H1 (cell line): ENCODE results near the gene BICD1. TPM values are rescaled to one million over a fixed set of nuclear protein-coding genes. Genes with fewer than 3 reads are reported as not detected.
"Not testable (repeated sequence)": the region's sequence is repeated elsewhere in the genome, so short reads cannot be mapped to it uniquely, and the experiment has no call there.

Experiments used
- CTCF ChIA-PET: fragments of 300-600 bp; sonication (Branson Sonifier 250); formaldehyde crosslinking; loops from one replicate; lab custom pipeline; 2021; ENCODE audit not compliant: partially characterized antibody; lab: Charles Lee
- POLR2A ChIA-PET: fragments of 300-600 bp; sonication (Branson Sonifier 250); formaldehyde crosslinking; loops from one replicate; lab custom pipeline; 2021; ENCODE audit warnings: inconsistent platforms; ENCODE audit not compliant: partially characterized antibody; lab: Charles Lee
- DNase-seq, 2 experiments: peaks; one replicate each; pipeline versions ENCODE4 v3.0.0 to v3.0.0-alpha.2; 2010 to 2022; ENCODE audit warnings: low spot score in 2 of 2, low read depth in 1 of 2, mixed read lengths in 1 of 2
- FAIRE-seq: peaks from 2 replicates; lab custom pipeline; 2011; peaks lifted over from hg19 to GRCh38; lab: Jason Lieb, UNC
- H2AFZ ChIP-seq: 2 replicates; pipeline ENCODE4 v1.8.1; 2012; ENCODE audit warnings: low read length, inconsistent platforms
- H2AK5ac ChIP-seq: 2 replicates; pipeline ENCODE4 v1.6.1; 2013; ENCODE audit warnings: low read depth, low read length
- H2BK120ac ChIP-seq: replicated peaks from 2 replicates; pipeline ENCODE3; 2013; ENCODE audit warnings: low read depth, low read length, inconsistent platforms
- H2BK12ac ChIP-seq: 2 replicates; pipeline ENCODE4 v1.6.1; 2013; ENCODE audit warnings: low read depth, low read length
- H2BK15ac ChIP-seq: 2 replicates; pipeline ENCODE4 v1.6.1; 2013; ENCODE audit warnings: low read length
- H2BK20ac ChIP-seq: 2 replicates; pipeline ENCODE4 v1.6.1; 2013; ENCODE audit warnings: low read length
- H2BK5ac ChIP-seq: 2 replicates; pipeline ENCODE4 v1.6.1; 2013; ENCODE audit warnings: low read depth, low read length
- H3K14ac ChIP-seq: 2 replicates; pipeline ENCODE4 v1.6.1; 2013; ENCODE audit warnings: inconsistent platforms; ENCODE audit not compliant: insufficient read length
- H3K18ac ChIP-seq: 2 replicates; pipeline ENCODE4 v1.6.1; 2013; ENCODE audit warnings: low read length; ENCODE audit errors: extremely low read depth
- H3K23ac ChIP-seq: 2 replicates; pipeline ENCODE4 v1.6.1; 2013; ENCODE audit warnings: inconsistent platforms; ENCODE audit not compliant: insufficient read length
- H3K23me2 ChIP-seq: 2 replicates; pipeline ENCODE4 v1.6.1; 2013; ENCODE audit warnings: low read depth, low read length
- H3K27ac ChIP-seq: 2 replicates; pipeline ENCODE4 v1.6.1; 2011; ENCODE audit warnings: low read depth, low read length, inconsistent platforms
- H3K27me3 ChIP-seq, 4 experiments: replicated peaks in 1 of 4; 1 replicate in 1 of 4; 2 replicates in 3 of 4; pipeline versions ENCODE4 v1.6.1 to v1.8.1; 2011 to 2013; ENCODE audit warnings: low read length in 3 of 4, mild to moderate bottlenecking in 3 of 4, inconsistent platforms in 2 of 4, mixed read lengths in 2 of 4, moderate library complexity in 1 of 4; ENCODE audit not compliant: control insufficient read depth in 3 of 4, insufficient read depth in 3 of 4; ENCODE audit errors: extremely low read depth in 1 of 4
- H3K36me3 ChIP-seq, 4 experiments: 2 replicates each; pipeline versions ENCODE4 v1.6.1 to v1.8.1; 2011 to 2013; ENCODE audit warnings: mild to moderate bottlenecking in 4 of 4, low read length in 3 of 4, moderate library complexity in 2 of 4, control low read depth in 1 of 4, inconsistent platforms in 1 of 4; ENCODE audit not compliant: insufficient read depth in 4 of 4, control insufficient read depth in 2 of 4
- H3K4ac ChIP-seq: replicated peaks from 2 replicates; pipeline ENCODE3; 2013; ENCODE audit warnings: low read length, low read depth, mixed read lengths, inconsistent platforms; ENCODE audit not compliant: insufficient read length
- H3K4me1 ChIP-seq, 4 experiments: replicated peaks in 1 of 4; 1 replicate in 1 of 4; 2 replicates in 3 of 4; pipeline versions ENCODE4 v1.6.1 to v1.8.1; 2011 to 2013; ENCODE audit warnings: low read length in 3 of 4, inconsistent platforms in 2 of 4, mixed read lengths in 1 of 4; ENCODE audit not compliant: insufficient read depth in 4 of 4, control insufficient read depth in 3 of 4
- H3K4me2 ChIP-seq, 2 experiments: 2 replicates each; pipeline versions ENCODE4 v1.6.1 to v1.8.1; 2011 to 2013; ENCODE audit warnings: low read depth in 2 of 2, low read length in 2 of 2, control low read depth in 1 of 2, inconsistent platforms in 1 of 2, mild to moderate bottlenecking in 1 of 2; ENCODE audit not compliant: insufficient read depth in 1 of 2
- H3K4me3 ChIP-seq, 4 experiments: fragments of 200-600, 300-600 bp in 1 of 4; sonication (generic), shearing (Covaris generic), sonication (Bioruptor Twin) in 1 of 4; 2 replicates each; pipeline versions ENCODE4 v1.5.1 to v1.8.1; 2011 to 2016; ENCODE audit warnings: low read length in 4 of 4, low read depth in 3 of 4, control low read depth in 2 of 4, inconsistent platforms in 2 of 4, mild to moderate bottlenecking in 2 of 4, mixed read lengths in 1 of 4, moderate library complexity in 1 of 4; ENCODE audit not compliant: insufficient read depth in 2 of 4; ENCODE audit errors: extremely low read depth in 1 of 4
- H3K56ac ChIP-seq: replicated peaks from 2 replicates; pipeline ENCODE3; 2013; ENCODE audit warnings: low read depth, mild to moderate bottlenecking, mixed read lengths, low read length, inconsistent platforms; ENCODE audit not compliant: insufficient read length
- H3K79me1 ChIP-seq: 2 replicates; pipeline ENCODE4 v1.6.1; 2013; ENCODE audit warnings: low read depth, low read length, control low read depth
- H3K79me2 ChIP-seq, 2 experiments: 2 replicates each; pipeline versions ENCODE4 v1.6.1 to v1.8.1; 2012 to 2013; ENCODE audit warnings: low read length in 2 of 2, mild to moderate bottlenecking in 2 of 2, inconsistent platforms in 1 of 2; ENCODE audit not compliant: insufficient read depth in 2 of 2, control insufficient read depth in 1 of 2
- H3K9ac ChIP-seq, 4 experiments: replicated peaks in 1 of 4; 1 replicate in 1 of 4; 2 replicates in 3 of 4; pipeline versions ENCODE4 v1.6.1 to v1.8.1; 2011 to 2013; ENCODE audit warnings: low read depth in 3 of 4, low read length in 3 of 4, control low read depth in 2 of 4, mild to moderate bottlenecking in 2 of 4, moderate library complexity in 2 of 4, inconsistent platforms in 1 of 4; ENCODE audit errors: extremely low read depth in 1 of 4
- H3K9me3 ChIP-seq, 2 experiments: 2 replicates each; pipeline versions ENCODE4 v1.6.1 to v1.8.1; 2012 to 2013; ENCODE audit warnings: mild to moderate bottlenecking in 2 of 2, moderate library complexity in 2 of 2, control low read depth in 1 of 2, inconsistent platforms in 1 of 2, low read depth in 1 of 2, low read length in 1 of 2, mixed read lengths in 1 of 2; ENCODE audit not compliant: insufficient read depth in 2 of 2
- H4K20me1 ChIP-seq, 2 experiments: replicated peaks in 1 of 2; 2 replicates each; pipeline versions ENCODE3 to v1.8.1; 2011 to 2013; ENCODE audit warnings: inconsistent platforms in 2 of 2, low read length in 2 of 2, mild to moderate bottlenecking in 1 of 2; ENCODE audit not compliant: insufficient read depth in 2 of 2, control insufficient read depth in 1 of 2
- H4K5ac ChIP-seq: 2 replicates; pipeline ENCODE4 v1.6.1; 2013; ENCODE audit warnings: low read length, low read depth, mixed read lengths, inconsistent platforms; ENCODE audit not compliant: insufficient read length
- H4K8ac ChIP-seq: 2 replicates; pipeline ENCODE4 v1.8.0; 2013; ENCODE audit warnings: mild to moderate bottlenecking, moderate library complexity, low read length, inconsistent platforms; ENCODE audit not compliant: insufficient read depth; ENCODE audit errors: extremely low read depth
- H4K91ac ChIP-seq: replicated peaks from 2 replicates; pipeline ENCODE3; 2013; ENCODE audit warnings: low read length, mixed read lengths, inconsistent platforms; ENCODE audit not compliant: insufficient read length
- WGBS, 2 experiments: shearing (Covaris generic) in 1 of 2; methylation state at CpG; one replicate each; pipeline versions ENCODE4 v1.1.6 to v1.1.7; 2013 to 2015; ENCODE audit warnings: low lambda C conversion rate in 2 of 2, mixed read lengths in 2 of 2, inconsistent platforms in 1 of 2, low coverage in 1 of 2, missing lambda C conversion rate in 1 of 2; ENCODE audit not compliant: insufficient replicate concordance in 2 of 2, insufficient coverage in 1 of 2, insufficient read length in 1 of 2; ENCODE audit errors: extremely low coverage in 1 of 2, missing lambda C conversion rate in 1 of 2; 5-methylcytosine and 5-hydroxymethylcytosine counted together
- polyA plus RNA-seq, 7 experiments: library from polyadenylated mRNA; depleted of rRNA in 3 of 7; stranded (reverse) in 5 of 7; unstranded in 2 of 7; fragments of >200 nt in 5 of 7; fragments of 200-250 nt in 2 of 7; gene quantifications; 1 replicate in 5 of 7; 2 replicates in 1 of 7; 4 replicates in 1 of 7; pipeline versions ENCODE4 v1.2.1 to v1.2.3, GENCODE V29; 2011 to 2013; ENCODE audit warnings: missing spikeins in 2 of 7, mixed read lengths in 2 of 7
- total RNA-seq: library from RNA; stranded (reverse); fragmentation: NEBNext Ultra II Directional; extraction: Animal tissue kit (Norgen Biotek cat#: 25700); gene quantifications from 2 replicates; pipeline ENCODE4 v1.2.1, GENCODE V29; 2021

The BICD1 gene
- total and polyA plus RNA-seq, 2 of the 8 experiments (the other 6 are each of a cell fraction or from before 2014, with no cell fraction given), result 34.1 to 58.4 TPM

DNA sequence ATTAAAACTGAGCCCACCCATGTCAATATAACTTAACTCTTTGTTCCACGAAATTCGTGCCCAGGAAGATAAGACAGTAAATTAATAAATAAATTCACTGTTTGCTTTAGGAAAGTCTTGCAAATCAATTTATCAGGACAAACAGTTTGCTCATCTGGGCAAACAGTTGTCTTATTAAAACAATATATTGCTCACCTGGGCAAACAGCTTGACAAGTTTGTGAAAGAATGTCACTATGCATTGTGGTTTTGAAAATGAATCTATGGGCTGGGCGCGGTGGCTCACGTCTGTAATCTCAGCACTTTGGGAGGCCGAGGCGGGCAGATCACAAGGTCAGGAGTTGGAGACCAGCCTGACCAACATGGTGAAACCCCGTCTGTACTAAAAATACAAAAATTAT lies 80.5 kb downstream of the BICD1 start:
- H4K8ac ChIP-seq, H3K4me3 ChIP-seq, H2AFZ ChIP-seq, FAIRE-seq, H3K79me1 ChIP-seq, H3K4ac ChIP-seq, H3K18ac ChIP-seq, H3K14ac ChIP-seq, H3K27me3 ChIP-seq, H2BK5ac ChIP-seq, H2BK15ac ChIP-seq, H2BK12ac ChIP-seq, POLR2A ChIA-PET, H2BK120ac ChIP-seq, H4K91ac ChIP-seq, H3K9ac ChIP-seq, H4K20me1 ChIP-seq, H2BK20ac ChIP-seq, H3K79me2 ChIP-seq, H3K23ac ChIP-seq, H3K4me2 ChIP-seq, H4K5ac ChIP-seq, DNase-seq, H3K4me1 ChIP-seq, H2AK5ac ChIP-seq, H3K27ac ChIP-seq, CTCF ChIA-PET, H3K9me3 ChIP-seq, H3K23me2 ChIP-seq, H3K56ac ChIP-seq: not testable (repeated sequence)
- H3K36me3 ChIP-seq, result peaks cover 0 to 13% (median under 1%) of the 10 kb centered on the region in 4 experiments; a peak in 2 of 8 replicates
- 97% methylated on average over 8 of the region's 8 CpGs; no CpG with 5 or more reads in 1 of the 2 experiments for whole genome bisulfite sequencing, 2 experiments
